HepG2 (cell line): ENCODE results near the gene CCDC197. TPM values are rescaled to one million over a fixed set of nuclear protein-coding genes. Genes with fewer than 3 reads are reported as not detected.

Source experiments
- ATAC-seq: fragments of 200-7000 bp; cut with Tn5 transposase; 3 replicates; pipeline ENCODE4 v1.9.1; 2020; ENCODE audit warnings: mild to moderate bottlenecking, moderate library complexity
- BruUV-seq: library from RNA; stranded (reverse); fragments of 400-500 nt; replicated peaks from 2 replicates; lab custom pipeline; 2021; lab: Mats Ljungman, UMichigan
- CTCF ChIA-PET: fragments of 300-600 bp; formaldehyde crosslinking; extraction: SDS; loops from one replicate; lab custom pipeline; 2021; ENCODE audit warnings: low total read pairs, inconsistent platforms, low intra/inter-chr PET ratio; lab: Yijun Ruan, JAX
- POLR2A ChIA-PET: fragments of 350-600 bp; sonication (Branson Sonifier 250); formaldehyde crosslinking; loops from one replicate; lab custom pipeline; 2020; ENCODE audit warnings: antibody characterized with exemption, inconsistent platforms; lab: Yijun Ruan, JAX
- DNase-seq: peaks from one replicate; pipeline ENCODE4 v3.0.0-alpha.2; 2015; ENCODE audit warnings: low spot score
- FAIRE-seq: peaks from 3 replicates; lab custom pipeline; 2011; peaks lifted over from hg19 to GRCh38; lab: Jason Lieb, UNC
- H2AFZ ChIP-seq: one replicate; pipeline ENCODE4 v1.6.1; 2011; ENCODE audit warnings: low read length, inconsistent platforms
- H3K27ac ChIP-seq: fragments of 300-600 bp; 3 replicates; pipeline ENCODE4 v1.8.0; 2011; ENCODE audit warnings: mixed run types, mild to moderate bottlenecking, mixed read lengths, low read length, inconsistent platforms; ENCODE audit not compliant: insufficient read depth; ENCODE audit errors: extremely low read length
- H3K27me3 ChIP-seq, 2 experiments: fragments of 200-600 bp in 1 of 2; 2 replicates in 1 of 2; 3 replicates in 1 of 2; pipeline versions ENCODE4 v1.6.0 to v1.8.0; 2011; ENCODE audit warnings: low read length in 2 of 2, mild to moderate bottlenecking in 2 of 2, moderate library complexity in 2 of 2, inconsistent platforms in 1 of 2; ENCODE audit not compliant: insufficient read depth in 2 of 2, control insufficient read depth in 1 of 2
- H3K36me3 ChIP-seq, 2 experiments: fragments of 200-600 bp in 1 of 2; replicated peaks in 1 of 2; 2 replicates in 1 of 2; 3 replicates in 1 of 2; pipeline versions ENCODE4 v1.5.1 to v1.8.0; 2011; ENCODE audit warnings: low read length in 2 of 2, inconsistent platforms in 1 of 2; ENCODE audit not compliant: insufficient read depth in 2 of 2, control insufficient read depth in 1 of 2
- H3K4me1 ChIP-seq: 2 replicates; pipeline ENCODE4 v1.5.1; 2012; ENCODE audit warnings: low read length, inconsistent platforms; ENCODE audit not compliant: insufficient read depth
- H3K4me2 ChIP-seq: 2 replicates; pipeline ENCODE4 v1.6.0; 2011; ENCODE audit warnings: low read depth, low read length, inconsistent platforms
- H3K4me3 ChIP-seq, 3 experiments: fragments of 200-600 bp in 1 of 3; sonication (generic), shearing (Covaris generic) in 1 of 3; replicated peaks in 1 of 3; 2 replicates each; pipeline ENCODE4 v1.5.1; 2011 to 2016; ENCODE audit warnings: low read length in 3 of 3, inconsistent platforms in 2 of 3, low read depth in 2 of 3, mild to moderate bottlenecking in 2 of 3, control low read depth in 1 of 3, mixed read lengths in 1 of 3; ENCODE audit not compliant: insufficient read depth in 1 of 3
- H3K79me2 ChIP-seq: one replicate; pipeline ENCODE4 v1.6.1; 2011; ENCODE audit warnings: low read length, inconsistent platforms; ENCODE audit not compliant: insufficient read depth
- H3K9ac ChIP-seq: 2 replicates; pipeline ENCODE4 v1.6.0; 2011; ENCODE audit warnings: mild to moderate bottlenecking, low read depth, low read length, inconsistent platforms; ENCODE audit not compliant: insufficient read depth
- H3K9me3 ChIP-seq: 2 replicates; pipeline ENCODE4 v1.5.1; 2012; ENCODE audit warnings: mild to moderate bottlenecking, low read length
- H4K20me1 ChIP-seq: 2 replicates; pipeline ENCODE4 v1.6.0; 2011; ENCODE audit warnings: inconsistent platforms, mild to moderate bottlenecking, low read length, moderate library complexity; ENCODE audit not compliant: insufficient read depth
- ATF7-NPFF ChIP-seq: sonication (generic); formaldehyde crosslinking; IDR thresholded peaks from 2 replicates; pipeline ENCODE4 v1.8.1; 2023; ENCODE audit warnings: mild to moderate bottlenecking, low read depth, missing genetic modification reagents, moderate library complexity
- EZH2 ChIP-seq: conservative IDR thresholded peaks from 2 replicates; pipeline ENCODE4 v1.6.1; 2012; ENCODE audit warnings: mild to moderate bottlenecking, low read depth, low read length, moderate library complexity
- GTF2F1 ChIP-seq: fragments of 150-350 bp; IDR thresholded peaks from 2 replicates; pipeline ENCODE4 v1.6.1; 2014; ENCODE audit warnings: low read length
- HMG20B ChIP-seq: conservative IDR thresholded peaks from 2 replicates; pipeline ENCODE4 v1.6.1; 2016; ENCODE audit warnings: missing genetic modification reagents, missing compliant biosample characterization
- ISL2 ChIP-seq: sonication (generic); formaldehyde crosslinking; IDR thresholded peaks from 2 replicates; pipeline ENCODE4 v1.5.0; 2020; ENCODE audit warnings: missing genetic modification reagents
- POLR2G ChIP-seq: fragments of 200-400 bp; formaldehyde crosslinking; IDR thresholded peaks from 2 replicates; pipeline ENCODE4 v1.6.1; 2018; ENCODE audit warnings: mild to moderate bottlenecking, low read depth, low read length, moderate library complexity
- RFX3 ChIP-seq: IDR thresholded peaks from 2 replicates; pipeline ENCODE4 v1.6.1; 2016; ENCODE audit warnings: missing biosample characterization, missing genetic modification reagents
- RFX5 ChIP-seq: IDR thresholded peaks from 2 replicates; pipeline ENCODE4 v1.6.1; 2011; ENCODE audit warnings: low read depth, low read length, improper control_type of control experiment
- SKIL ChIP-seq: sonication (generic); formaldehyde crosslinking; IDR thresholded peaks from 2 replicates; pipeline ENCODE4 v1.8.0; 2022; ENCODE audit warnings: missing genetic modification reagents, mild to moderate bottlenecking, moderate library complexity, borderline replicate concordance
- SP4 ChIP-seq: sonication (generic); formaldehyde crosslinking; IDR thresholded peaks from 2 replicates; pipeline ENCODE4 v1.8.1; 2023; ENCODE audit warnings: mild to moderate bottlenecking, missing genetic modification reagents
- SRY ChIP-seq: sonication (generic); formaldehyde crosslinking; IDR thresholded peaks from 2 replicates; pipeline ENCODE4 v1.8.0; 2022; ENCODE audit warnings: mild to moderate bottlenecking, missing genetic modification reagents
- ZBTB33 ChIP-seq: sonication (generic); formaldehyde crosslinking; IDR thresholded peaks from 2 replicates; pipeline ENCODE4 v1.4.0; 2020; ENCODE audit warnings: missing genetic modification reagents
- ZNF180 ChIP-seq: sonication (generic); formaldehyde crosslinking; IDR thresholded peaks from 2 replicates; pipeline ENCODE4 v1.4.0; 2020; ENCODE audit warnings: low read depth, missing genetic modification reagents, borderline replicate concordance
- ZNF451 ChIP-seq: sonication (generic); formaldehyde crosslinking; IDR thresholded peaks from 2 replicates; pipeline ENCODE4 v1.5.0; 2020; ENCODE audit warnings: mild to moderate bottlenecking, missing genetic modification reagents
- ZNF512 ChIP-seq: sonication (generic); formaldehyde crosslinking; IDR thresholded peaks from 2 replicates; pipeline ENCODE4 v1.4.0; 2020; ENCODE audit warnings: mild to moderate bottlenecking, missing genetic modification reagents
- ZSCAN29 ChIP-seq: sonication (generic); formaldehyde crosslinking; conservative IDR thresholded peaks from 2 replicates; pipeline ENCODE4 v1.4.0; 2020; ENCODE audit warnings: mild to moderate bottlenecking, missing genetic modification reagents
- WGBS: methylation state at CpG from one replicate; pipeline ENCODE4 v1.1.6; 2017; ENCODE audit warnings: low lambda C conversion rate; 5-methylcytosine and 5-hydroxymethylcytosine counted together
- in situ Hi-C: cut with HindIII; loops from 2 replicates; pipeline ENCODE4 v1.10.0; 2017; ENCODE audit warnings: low pct_unique_long_range_greater_than_20kb; ENCODE audit not compliant: extremely low pct_ligation_motif_present
- intact Hi-C: fragments of 100-400 bp; cut with micrococcal nuclease; formaldehyde crosslinking; loops from one replicate; pipeline ENCODE4 v1.10.0; 2022; ENCODE audit not compliant: unreplicated experiment
- polyA plus RNA-seq, 8 experiments: library from polyadenylated mRNA; depleted of rRNA in 3 of 8; stranded (reverse) in 7 of 8; unstranded in 1 of 8; fragments of >200 nt; fragmentation: Illumina TruSeq in 4 of 8; extraction: Trizol in 4 of 8; gene quantifications; 2 replicates each; pipeline versions ENCODE4 v1.2.1 to v1.2.3, GENCODE V29; 2011 to 2016; ENCODE audit warnings: low read depth in 4 of 8, missing spikeins in 1 of 8, mixed read lengths in 1 of 8; ENCODE audit not compliant: insufficient read depth in 1 of 8
- total RNA-seq, 5 experiments: library from RNA; depleted of rRNA; stranded (reverse); fragments of >200 nt; fragmentation: Illumina TruSeq; extraction: Trizol; gene quantifications; 2 replicates each; pipeline ENCODE4 v1.2.3, GENCODE V29; 2016; ENCODE audit warnings: low read depth in 1 of 5

Gene CCDC197
- total and polyA plus RNA-seq, 2 of the 13 experiments (the other 11 are each of a cell fraction or from before 2014, with no cell fraction given), result 0.11 to 0.13 TPM

- no TSS peak for BruUV-seq
- ATAC-seq, result no peak
- H3K27ac ChIP-seq, result no peak overlapping the region
- no peak overlapping the region for H3K4me3 ChIP-seq
- CTCF ChIA-PET, result no interaction called here
- H3K9me3 ChIP-seq, result no peaks in the 10 kb centered on the region
- no peak overlapping the region for H2AFZ ChIP-seq
- POLR2A ChIA-PET, result no interaction called here
- FAIRE-seq, result no peak
- no peak for DNase-seq
- no peaks in the 10 kb centered on the region for H4K20me1 ChIP-seq
- H3K79me2 ChIP-seq, result no peaks in the 10 kb centered on the region
- H3K4me1 ChIP-seq, result peaks cover 57% of the 10 kb centered on the region
- peaks cover 10 to 27% of the 10 kb centered on the region in 2 experiments for H3K36me3 ChIP-seq
- TF ChIP-seq SKIL (CRISPR knock-in tag) (no peak), ZSCAN29 (CRISPR knock-in tag) (no peak), ZNF451 (CRISPR knock-in tag) (no peak), SP4 (no peak), HMG20B (CRISPR knock-in tag) (no peak), ZNF512 (CRISPR knock-in tag) (no peak), ZBTB33 (CRISPR knock-in tag) (no peak), POLR2G (no peak), ZNF180 (no peak), SRY (no peak), ISL2 (no peak), GTF2F1 (no peak), ATF7-NPFF (CRISPR knock-in tag) (no peak), RFX5 (no peak), RFX3 (CRISPR knock-in tag) (no peak), EZH2 (no peak)
- TF ChIP-seq, all 625 proteins: peak for 0
- no peak overlapping the region for H3K9ac ChIP-seq
- 89% methylated on average over 9 of the region's 14 CpGs for WGBS
- intact Hi-C loops, result no loop called here
- no peak overlapping the region for H3K4me2 ChIP-seq
- in situ Hi-C loops, result no loop called here
- no peaks in the 10 kb centered on the region for H3K27me3 ChIP-seq
Observed at GRCh38 chr14:94043756-94044475, 46.8 kb downstream of the CCDC197 start.
